HG03565 (cell line): Measurements from ENCODE around the gene PHC3.

Source experiments
- ATAC-seq: cut with Tn5 transposase; IDR thresholded peaks from one replicate; pipeline ENCODE4 v1.9.1; 2021; ENCODE audit warnings: mild to moderate bottlenecking, moderate library complexity; ENCODE audit not compliant: unreplicated experiment

The PHC3 gene

GRCh38 chr3:170080605-170081004 is 100.9 kb downstream of the PHC3 start:
- no peak for ATAC-seq

GRCh38 chr3:170079536-170080165 is 101.9 kb downstream of the PHC3 start:
- no peak for ATAC-seq

DNA sequence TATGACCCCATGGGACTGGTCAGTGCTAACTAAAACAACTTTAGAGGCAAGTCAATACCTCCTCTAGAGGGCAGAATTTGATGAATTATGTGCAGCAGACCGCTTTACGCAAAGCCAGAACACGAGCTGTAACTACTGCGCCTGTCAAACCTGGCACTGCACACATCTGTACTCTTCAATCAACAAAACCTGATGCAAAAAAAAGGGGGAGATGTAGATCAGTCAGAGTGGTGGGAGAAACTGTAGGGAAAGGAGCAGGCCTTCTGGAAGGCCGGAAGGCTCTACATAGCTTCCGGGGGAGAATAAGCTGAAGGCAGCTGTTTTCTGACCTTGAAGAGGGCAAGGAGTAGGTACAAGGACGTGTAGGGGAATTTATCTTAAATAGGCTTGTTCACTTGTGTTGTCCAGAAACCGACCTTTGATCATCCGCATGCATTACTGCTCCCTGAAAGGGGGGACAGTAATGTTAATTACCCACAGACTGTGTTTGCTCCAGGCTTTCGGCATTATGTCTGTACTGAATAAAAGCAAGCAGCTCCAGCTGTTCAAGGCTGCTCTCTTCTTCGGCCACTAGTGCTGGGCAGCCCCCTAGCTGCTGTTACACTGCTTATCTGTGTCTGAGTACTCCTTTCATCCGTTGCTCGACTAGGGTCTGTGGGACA is 102.8 kb downstream of the PHC3 start:
- no peak for ATAC-seq

- ATAC-seq, result no peak
Observed at GRCh38 chr3:170077361-170077760, 104.2 kb downstream of the PHC3 start.

- no peak for ATAC-seq
Observed at GRCh38 chr3:170076715-170077238, 104.8 kb downstream of the PHC3 start.

DNA sequence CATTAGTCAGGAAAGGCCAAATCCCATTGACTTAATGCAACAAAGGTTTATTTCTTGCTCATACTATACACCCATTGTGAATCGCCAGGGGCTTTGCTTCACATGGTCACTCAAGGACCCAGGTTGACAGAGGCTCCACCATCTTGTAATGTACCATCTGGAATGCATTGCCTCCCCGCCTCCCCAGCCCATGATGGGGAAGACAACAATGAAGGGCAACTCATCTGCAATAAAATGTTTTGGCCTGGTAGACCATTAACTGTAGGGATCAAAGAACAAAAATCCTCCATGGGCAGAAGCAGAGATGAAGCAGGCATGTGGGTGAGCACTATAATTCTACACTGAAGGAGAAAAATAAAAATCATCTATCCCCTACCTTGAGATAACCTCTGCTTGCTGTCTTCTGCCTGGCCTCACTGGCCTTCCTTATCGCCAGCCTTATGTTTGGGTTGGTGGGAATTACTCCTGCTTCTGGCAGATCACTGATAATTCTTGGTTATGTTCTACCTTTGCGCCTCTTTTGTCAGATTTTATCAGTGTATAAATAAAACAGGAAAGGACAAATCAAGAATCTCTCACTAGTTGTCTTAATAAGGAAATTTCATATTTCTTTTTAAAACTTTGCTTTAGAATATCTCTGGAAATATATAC is 106.0 kb downstream of the PHC3 start:
- ATAC-seq, result no peak

GRCh38 chr3:170064108-170064507 is 117.4 kb downstream of the PHC3 start:
- ATAC-seq, result no peak

DNA sequence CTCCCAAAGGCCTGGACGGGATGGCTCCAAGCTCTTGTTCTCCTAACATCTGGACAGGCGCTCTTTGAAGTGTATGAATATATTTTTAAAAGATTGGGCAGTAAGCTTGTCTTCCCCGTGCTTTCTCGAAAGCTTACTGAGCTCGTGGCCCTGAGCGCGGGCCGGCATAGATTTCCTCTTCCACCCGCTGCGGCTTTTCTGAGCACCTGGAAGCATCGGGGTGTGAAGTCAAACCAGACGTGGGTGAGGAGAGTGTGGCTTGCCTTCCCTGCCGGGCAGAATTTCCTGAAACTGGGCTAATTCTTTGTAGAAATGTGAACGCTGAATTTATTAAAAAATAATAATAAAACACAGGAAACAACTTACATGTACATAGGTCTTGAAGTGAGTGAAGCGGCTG is 117.8 kb downstream of the PHC3 start:
- no peak for ATAC-seq

- no peak for ATAC-seq
Observed at GRCh38 chr3:170062769-170063168, 118.8 kb downstream of the PHC3 start.

DNA sequence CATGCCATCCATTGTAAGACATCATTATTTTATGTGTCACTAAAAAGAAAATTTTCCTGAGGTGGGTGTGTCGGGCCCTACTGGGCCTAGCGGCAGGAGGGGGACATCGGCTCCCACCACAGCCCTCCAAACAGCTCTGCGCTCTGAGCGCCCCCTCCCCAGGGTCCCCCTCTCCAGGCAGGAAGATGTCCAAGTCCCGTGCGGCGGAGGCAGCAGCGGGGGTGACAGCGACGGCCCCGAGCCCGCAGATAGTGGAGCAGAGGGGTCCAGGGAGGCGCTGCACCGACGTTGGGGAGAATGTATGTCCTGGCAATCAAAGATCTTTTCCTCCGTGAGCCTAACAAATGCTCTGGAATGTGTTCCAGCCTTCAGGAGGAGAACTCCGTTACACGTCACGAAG is 119.5 kb downstream of the PHC3 start:
- no peak for ATAC-seq

GRCh38 chr3:170059447-170059846 is 122.1 kb downstream of the PHC3 start:
- no peak for ATAC-seq

- no peak for ATAC-seq
Observed at GRCh38 chr3:170058127-170058526, 123.4 kb downstream of the PHC3 start.

- no peak for ATAC-seq
Observed at GRCh38 chr3:170057550-170057949, 124.0 kb downstream of the PHC3 start.

- peak; percentile 91 for ATAC-seq
Observed at GRCh38 chr3:170056710-170057454, 124.7 kb downstream of the PHC3 start.

DNA sequence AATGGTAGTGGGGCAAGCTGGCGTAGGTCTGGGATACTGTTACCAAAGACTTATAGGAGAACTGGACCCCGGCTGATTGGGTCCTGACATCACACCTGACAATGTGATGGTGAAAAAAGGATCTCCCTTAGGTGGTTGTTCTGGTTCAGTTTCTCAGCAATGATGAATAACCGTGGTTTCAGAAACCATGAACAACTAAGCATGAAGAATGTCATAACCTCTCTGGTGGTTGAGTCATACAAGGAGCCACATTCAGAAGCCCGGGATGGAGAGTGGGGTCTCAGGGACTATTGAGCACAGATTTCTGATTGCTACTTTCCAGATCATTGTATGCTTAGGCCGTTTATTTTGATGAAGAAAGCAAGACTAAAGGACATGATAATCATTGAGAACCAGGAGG is 126.3 kb downstream of the PHC3 start:
- peak; percentile 58 for ATAC-seq

DNA sequence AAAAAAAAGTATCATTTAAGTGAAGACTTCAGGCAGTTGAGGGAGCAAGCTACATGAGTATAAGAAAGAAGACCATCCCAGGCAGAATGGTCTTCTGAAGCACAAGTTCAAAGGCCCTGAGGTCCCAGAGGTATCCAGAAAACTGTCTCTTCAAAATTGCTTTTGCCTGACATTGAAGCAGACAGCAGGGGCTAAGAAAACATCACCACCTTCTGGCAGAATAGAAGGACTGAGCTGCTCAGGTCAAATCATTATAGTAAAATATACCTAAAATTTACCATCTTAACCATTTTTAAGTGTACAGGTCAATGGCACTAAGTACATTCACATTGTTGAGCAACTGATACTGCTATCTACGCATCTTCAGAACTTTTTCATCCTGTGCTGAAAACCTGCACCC is 127.3 kb downstream of the PHC3 start:
- ATAC-seq, result no peak

- no peak for ATAC-seq
Observed at GRCh38 chr3:170052398-170052797, 129.1 kb downstream of the PHC3 start.

- no peak for ATAC-seq
Observed at GRCh38 chr3:170050753-170051152, 130.8 kb downstream of the PHC3 start.

DNA sequence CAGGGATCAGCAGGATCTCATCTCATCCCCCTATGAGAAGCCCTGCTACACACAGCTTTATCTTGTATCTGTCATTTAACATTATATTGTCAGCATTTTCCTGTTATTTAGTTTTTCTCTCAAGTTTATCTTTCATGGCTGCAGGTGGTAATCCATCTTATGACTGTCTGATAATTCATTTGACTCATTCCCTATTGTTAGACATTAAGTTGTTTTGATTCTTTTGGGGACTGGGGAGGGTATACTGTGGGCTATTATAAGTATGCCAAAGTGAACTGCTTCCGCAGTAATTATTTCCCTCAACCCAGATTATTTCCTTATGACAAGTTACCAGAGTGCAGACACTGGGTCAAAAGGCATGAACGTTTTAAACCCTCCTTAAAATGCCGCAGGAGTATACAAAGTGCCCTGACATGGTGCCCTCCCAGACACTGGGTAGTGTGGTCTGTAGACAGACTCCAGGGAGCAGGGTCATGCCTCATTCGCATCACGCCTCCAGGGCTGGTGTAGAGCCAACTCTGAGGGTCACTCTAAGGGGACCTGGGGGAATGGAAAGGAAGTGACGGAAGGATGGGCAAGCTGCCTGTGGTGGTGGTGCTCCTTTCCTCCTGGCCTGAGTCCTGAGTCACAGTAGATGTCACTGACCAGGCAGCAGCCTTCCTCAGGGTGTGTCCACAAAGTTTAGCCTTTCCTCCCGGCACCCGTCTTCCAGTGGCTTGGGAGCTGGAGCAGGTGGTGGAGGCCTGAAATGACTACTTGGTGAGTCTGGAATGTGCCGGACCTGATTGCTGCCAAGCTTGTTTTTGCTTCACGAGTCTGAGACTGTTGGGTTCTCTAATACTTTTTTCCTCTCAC is 132.2 kb downstream of the PHC3 start:
- ATAC-seq, result no peak

GRCh38 chr3:170047133-170047404 is 134.5 kb downstream of the PHC3 start:
- no peak for ATAC-seq
